Activated CD8-positive, alpha-beta T cell treated with anti-CD3 and anti-CD28 coated beads for 36 hours (primary cell): ENCODE data around the gene ARL16. TPM values are rescaled to one million over a fixed set of nuclear protein-coding genes. Genes with fewer than 3 reads are reported as not detected.

ENCODE experiments used
- ATAC-seq: fragments of 200-7000 bp; cut with Tn5 transposase; one replicate; pipeline ENCODE4 v1.10.0; 2021; ENCODE audit warnings: mild to moderate bottlenecking, moderate library complexity
- CTCF ChIA-PET: fragments of 350-600 bp; sonication (Branson Sonifier 250); formaldehyde crosslinking; loops from one replicate; lab custom pipeline; 2021; ENCODE audit warnings: antibody characterized with exemption; lab: Charles Lee
- POLR2A ChIA-PET: fragments of 350-600 bp; sonication (Branson Sonifier 250); formaldehyde crosslinking; loops from one replicate; lab custom pipeline; 2021; ENCODE audit warnings: antibody characterized with exemption; lab: Charles Lee
- DNase-seq: peaks from one replicate; pipeline ENCODE4 v3.0.0-alpha.2; 2020
- H3K27ac Mint-ChIP-seq: one replicate; pipeline ENCODE4 v1.8.0; 2021; ENCODE audit warnings: mild to moderate bottlenecking, mixed read lengths
- H3K27me3 Mint-ChIP-seq: one replicate; pipeline ENCODE4 v1.8.0; 2021; ENCODE audit warnings: mixed read lengths
- H3K36me3 Mint-ChIP-seq: one replicate; pipeline ENCODE4 v1.8.0; 2021; ENCODE audit warnings: low read depth, mixed read lengths
- H3K4me1 Mint-ChIP-seq: one replicate; pipeline ENCODE4 v1.8.0; 2021; ENCODE audit warnings: low read depth, mixed read lengths
- H3K4me3 Mint-ChIP-seq: one replicate; pipeline ENCODE4 v1.8.0; 2021; ENCODE audit warnings: mild to moderate bottlenecking, moderate library complexity, mixed read lengths
- H3K9me3 Mint-ChIP-seq: one replicate; pipeline ENCODE4 v1.8.0; 2021; ENCODE audit warnings: mixed read lengths
- intact Hi-C: fragments of 100-400 bp; cut with micrococcal nuclease; formaldehyde crosslinking; loops from one replicate; pipeline ENCODE4 v1.10.0; 2022
- total RNA-seq, 2 experiments: library from RNA; stranded (reverse); gene quantifications; one replicate each; pipeline ENCODE4 v1.2.3, GENCODE V29; 2021
- TF ChIP-seq, protein P1 (sequence below): fragments of 200-600 bp; IDR thresholded peaks from one replicate; pipeline ENCODE4 v1.8.0; 2022; ENCODE audit warnings: antibody characterized with exemption, mild to moderate bottlenecking

Gene ARL16
- total RNA-seq, 2 experiments from 2014 or later, result 22.3 to 23.5 TPM

- Mint-ChIP-seq H3K27me3 (peaks cover 13% of the 10 kb centered on the region), H3K4me1 (no peaks in the 10 kb centered on the region), H3K36me3 (peaks cover 4% of the 10 kb centered on the region), H3K27ac (no peak overlapping the region), H3K9me3 (no peaks in the 10 kb centered on the region), H3K4me3 (no peak overlapping the region)
- ATAC-seq (no peak), DNase-seq (no peak)
- TF ChIP-seq, protein P1, sequence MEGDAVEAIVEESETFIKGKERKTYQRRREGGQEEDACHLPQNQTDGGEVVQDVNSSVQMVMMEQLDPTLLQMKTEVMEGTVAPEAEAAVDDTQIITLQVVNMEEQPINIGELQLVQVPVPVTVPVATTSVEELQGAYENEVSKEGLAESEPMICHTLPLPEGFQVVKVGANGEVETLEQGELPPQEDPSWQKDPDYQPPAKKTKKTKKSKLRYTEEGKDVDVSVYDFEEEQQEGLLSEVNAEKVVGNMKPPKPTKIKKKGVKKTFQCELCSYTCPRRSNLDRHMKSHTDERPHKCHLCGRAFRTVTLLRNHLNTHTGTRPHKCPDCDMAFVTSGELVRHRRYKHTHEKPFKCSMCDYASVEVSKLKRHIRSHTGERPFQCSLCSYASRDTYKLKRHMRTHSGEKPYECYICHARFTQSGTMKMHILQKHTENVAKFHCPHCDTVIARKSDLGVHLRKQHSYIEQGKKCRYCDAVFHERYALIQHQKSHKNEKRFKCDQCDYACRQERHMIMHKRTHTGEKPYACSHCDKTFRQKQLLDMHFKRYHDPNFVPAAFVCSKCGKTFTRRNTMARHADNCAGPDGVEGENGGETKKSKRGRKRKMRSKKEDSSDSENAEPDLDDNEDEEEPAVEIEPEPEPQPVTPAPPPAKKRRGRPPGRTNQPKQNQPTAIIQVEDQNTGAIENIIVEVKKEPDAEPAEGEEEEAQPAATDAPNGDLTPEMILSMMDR, result no peak
- CTCF ChIA-PET, result interaction anchor here (1.4 to 1.5 kb wide), 2 partner anchors 12 to 230 kb away, joined by 3 to 4 read pairs; no protein-coding TSS in a partner anchor
- POLR2A ChIA-PET, result interaction anchor here (0.7 to 1.8 kb wide), 2 partner anchors 12 to 15 kb away, joined by 4 to 7 read pairs; no protein-coding TSS in a partner anchor
- intact Hi-C loops, result no loop called here
These were observed 40.1 kb upstream of the ARL16 start for GRCh38 chr17:81723651-81724209.

DNA sequence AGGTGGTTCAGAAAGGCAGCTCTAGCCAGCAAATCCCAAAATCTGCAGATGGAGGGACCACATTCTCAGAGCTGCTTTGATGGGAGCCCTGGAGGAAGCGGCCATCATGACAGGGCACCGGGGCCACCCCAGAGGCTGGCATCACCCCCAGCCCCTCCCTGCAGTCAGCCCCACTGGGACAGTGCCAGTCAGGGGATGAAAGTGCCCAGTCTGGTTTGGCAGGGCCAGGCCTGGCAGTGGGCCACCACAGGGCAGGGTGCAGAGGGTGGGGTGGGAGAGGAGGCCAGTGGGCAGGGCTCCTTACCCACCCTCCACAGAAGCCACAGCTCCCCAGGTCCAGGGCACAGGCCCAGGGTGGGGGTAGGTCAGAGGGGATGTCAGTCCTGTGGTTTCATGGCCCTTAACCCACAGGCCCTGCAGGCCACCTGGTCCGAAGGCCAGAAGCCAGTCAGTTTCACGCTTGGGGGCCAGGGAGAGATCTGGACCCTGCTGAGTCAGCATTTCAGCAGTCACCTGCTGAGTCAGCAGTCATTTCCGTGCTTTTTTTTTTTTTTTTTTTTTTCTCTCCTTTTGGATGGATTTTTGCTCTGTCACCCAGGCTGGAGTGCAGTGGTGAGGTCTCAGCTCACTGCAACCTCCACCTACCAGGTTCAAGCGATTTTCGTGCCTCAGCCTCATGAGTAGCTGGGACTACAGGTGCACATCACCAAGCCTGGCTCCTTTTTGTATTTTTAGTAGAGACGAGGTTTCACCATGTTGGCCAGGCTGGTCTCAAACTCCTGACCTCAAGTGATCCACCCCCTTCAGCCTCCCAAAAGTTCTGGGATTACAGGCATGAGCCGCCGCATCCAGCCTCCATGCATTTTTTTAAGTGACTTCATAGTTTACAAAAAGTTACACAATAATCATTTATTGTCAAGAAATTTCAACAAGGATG lies 38.9 kb upstream of the ARL16 start:
- ATAC-seq (peak; percentile 17), DNase-seq (no peak)
- Mint-ChIP-seq H3K9me3 (no peaks in the 10 kb centered on the region), H3K4me1 (no peaks in the 10 kb centered on the region), H3K4me3 (no peak overlapping the region), H3K27me3 (peaks cover 13% of the 10 kb centered on the region), H3K36me3 (peaks cover 4% of the 10 kb centered on the region), H3K27ac (no peak overlapping the region)
- intact Hi-C loops, result no loop called here
- ChIA-PET CTCF (interaction anchor here (1.5 kb wide), 1 partner anchor 13 kb away, joined by 4 read pairs; no protein-coding TSS in a partner anchor), POLR2A (interaction anchor here (1.0 to 1.7 kb wide), 6 partner anchors 9 to 125 kb away, joined by 3 to 8 read pairs (median 4); no protein-coding TSS in a partner anchor)
- TF ChIP-seq, protein P1, result no peak

DNA sequence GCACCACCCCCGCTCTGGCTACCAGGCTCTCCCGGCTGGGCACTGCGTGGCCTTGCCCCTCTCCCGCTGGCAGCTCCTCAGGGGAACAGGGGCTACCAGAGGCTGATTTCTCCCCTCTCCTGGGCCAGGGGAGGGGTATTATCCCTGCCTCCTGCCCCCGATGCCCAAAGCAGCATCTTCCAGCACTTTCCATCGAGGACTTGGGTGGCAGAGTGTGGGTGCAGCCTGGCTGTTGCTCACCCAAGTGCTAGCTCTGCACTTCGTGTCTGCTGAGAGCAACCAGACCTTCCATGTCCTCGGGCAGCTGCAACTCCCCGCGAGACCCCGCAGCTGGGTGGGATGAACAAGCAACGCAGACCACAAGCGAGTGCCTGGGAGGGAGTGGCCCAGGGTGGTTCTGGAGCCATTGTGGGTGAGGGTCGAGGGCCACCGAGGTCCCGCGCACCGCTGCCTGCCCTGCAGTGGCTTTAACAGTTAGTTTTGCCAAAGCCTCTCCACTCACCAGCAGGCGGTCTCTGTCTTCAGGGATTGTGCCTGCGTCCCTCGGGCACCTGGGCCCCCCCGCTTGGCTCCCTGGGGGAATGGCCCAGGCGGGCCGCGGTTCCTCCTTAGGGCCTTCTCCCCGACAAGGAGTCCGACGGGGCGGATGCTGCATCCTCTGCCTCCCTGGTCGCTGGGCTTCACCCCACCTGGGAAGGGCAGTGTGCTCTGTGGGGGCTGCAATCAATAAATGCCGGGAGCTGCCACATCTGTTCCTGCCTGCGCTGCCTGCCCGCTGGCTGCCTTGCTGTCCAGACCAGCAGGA lies 36.9 kb upstream of the ARL16 start:
- POLR2A ChIA-PET, result interaction anchor here (0.5 to 1.7 kb wide), 5 partner anchors 8 to 30 kb away, joined by 3 to 7 read pairs (median 3); no protein-coding TSS in a partner anchor
- intact Hi-C loops, result no loop called here
- ATAC-seq (no peak), DNase-seq (no peak)
- CTCF ChIA-PET, result no interaction called here
- H3K9me3 Mint-ChIP-seq, result no peaks in the 10 kb centered on the region
- H3K27me3 Mint-ChIP-seq, result peaks cover 7% of the 10 kb centered on the region
- H3K4me1 Mint-ChIP-seq, result no peaks in the 10 kb centered on the region
- TF ChIP-seq, protein P1, result no peak
- no peak overlapping the region for H3K27ac Mint-ChIP-seq
- H3K36me3 Mint-ChIP-seq, result peaks cover 4% of the 10 kb centered on the region
- H3K4me3 Mint-ChIP-seq, result no peak overlapping the region

DNA sequence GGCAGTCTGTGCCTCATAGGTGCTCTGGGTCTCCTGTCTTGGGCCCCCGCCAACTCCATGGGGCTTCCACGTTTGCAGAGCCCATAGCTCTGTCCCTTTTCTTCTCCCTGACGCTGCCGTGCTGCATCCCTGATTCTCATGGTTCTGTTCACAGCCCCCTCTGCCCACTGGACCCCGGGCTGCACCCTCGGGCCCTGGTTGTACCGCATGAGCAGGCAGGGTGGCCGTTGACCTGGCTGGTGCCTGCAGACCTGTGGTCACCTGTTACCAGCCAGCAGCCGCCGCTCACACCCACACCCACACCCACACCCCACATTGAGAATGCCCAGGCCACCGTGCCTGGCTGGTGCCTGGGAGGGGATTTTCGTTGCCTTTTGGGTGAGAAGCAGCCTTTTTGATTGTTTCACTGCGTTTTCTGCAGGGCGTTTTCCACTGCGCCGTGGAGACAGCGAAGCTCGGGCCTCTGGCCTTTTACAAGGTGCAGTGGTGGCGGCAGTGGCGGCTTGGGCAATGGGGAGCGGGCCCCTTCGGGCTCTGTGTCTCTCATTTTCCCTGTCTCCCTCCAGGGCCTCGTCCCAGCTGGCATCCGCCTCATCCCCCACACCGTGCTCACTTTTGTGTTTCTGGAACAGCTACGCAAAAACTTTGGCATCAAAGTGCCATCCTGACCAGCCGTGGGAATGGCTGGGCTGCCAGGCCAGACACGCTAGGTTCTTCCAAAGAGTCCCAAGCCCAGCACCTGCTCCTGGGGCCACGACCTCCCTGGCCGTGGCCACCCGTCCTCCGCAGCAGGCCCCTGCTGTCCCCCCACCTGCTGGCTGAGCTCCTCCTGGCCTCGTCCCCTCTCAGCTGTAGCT lies 36.0 kb upstream of the ARL16 start:
- H3K4me3 Mint-ChIP-seq, result no peak overlapping the region
- peaks cover 7% of the 10 kb centered on the region for H3K27me3 Mint-ChIP-seq
- no peak overlapping the region for H3K27ac Mint-ChIP-seq
- intact Hi-C loops, result no loop called here
- no peaks in the 10 kb centered on the region for H3K9me3 Mint-ChIP-seq
- no peaks in the 10 kb centered on the region for H3K4me1 Mint-ChIP-seq
- H3K36me3 Mint-ChIP-seq, result peaks cover 4% of the 10 kb centered on the region
- TF ChIP-seq, protein P1, result no peak
- ChIA-PET POLR2A (interaction anchor here (0.5 to 1.0 kb wide), 2 partner anchors 11 to 17 kb away, joined by 3 read pairs; no protein-coding TSS in a partner anchor), CTCF (no interaction called here)
- ATAC-seq, result no peak
- DNase-seq, result no peak
